ENCODE results near the gene CRYBG2. TPM values are rescaled to one million over a fixed set of nuclear protein-coding genes. Genes with fewer than 3 reads are reported as not detected.
A peak's percentile ranks its signal among the peaks of the same experiment; 100 is the strongest.
"Not testable (repeated sequence)": the region's sequence is repeated elsewhere in the genome, so short reads cannot be mapped to it uniquely, and the experiment has no call there.

Gene CRYBG2
- total RNA-seq, 1 donor from 2014 or later = not detected

GRCh38 chr1:26373281-26373680, 19.4 kb upstream of the CRYBG2 start:
- DNase-seq (ENCODE audit: low spot score) (no peak), ATAC-seq (no peak)
- intact Hi-C loops (cut with DNase I) = no loop called here

GRCh38 chr1:26372611-26373010, 18.7 kb upstream of the CRYBG2 start, which contains the start of gene ZNF683:
Gene ZNF683, minus strand, starts transcription at chr1:26372750. Its CDS starts 4,179 bp downstream, at chr1:26368571.
- ATAC-seq; DNase-seq (ENCODE audit: low spot score); intact Hi-C loops (cut with DNase I): not testable (repeated sequence)

- intact Hi-C loops (cut with DNase I) = no loop called here
- ATAC-seq (no peak), DNase-seq (ENCODE audit: low spot score) (no peak)
Observed at GRCh38 chr1:26372039-26372438, 18.1 kb upstream of the CRYBG2 start.

GRCh38 chr1:26370591-26371382, 16.9 kb upstream of the CRYBG2 start:
- intact Hi-C loops (cut with DNase I) = no loop called here
- ATAC-seq (no peak), DNase-seq (ENCODE audit: low spot score) (no peak)

GRCh38 chr1:26368486-26368885, 14.6 kb upstream of the CRYBG2 start:
- intact Hi-C loops (cut with DNase I) = no loop called here
- ATAC-seq (no peak), DNase-seq (ENCODE audit: low spot score) (no peak)

- ATAC-seq = no peak
- no peak for DNase-seq (ENCODE audit: low spot score)
- intact Hi-C loops (cut with DNase I) = no loop called here
Observed at GRCh38 chr1:26368006-26368405, 14.1 kb upstream of the CRYBG2 start.

GRCh38 chr1:26367441-26367840, 13.5 kb upstream of the CRYBG2 start:
- intact Hi-C loops (cut with DNase I) = no loop called here
- ATAC-seq = no peak
- DNase-seq (ENCODE audit: low spot score) = no peak

GRCh38 chr1:26364956-26365355, 11.0 kb upstream of the CRYBG2 start:
- intact Hi-C loops (cut with DNase I) = no loop called here
- DNase-seq (ENCODE audit: low spot score) (no peak), ATAC-seq (no peak)

- intact Hi-C loops (cut with DNase I) = no loop called here
- ATAC-seq = peak; percentile 73
- DNase-seq (ENCODE audit: low spot score) = peak; percentile 88
Observed at GRCh38 chr1:26363549-26364448, 9.9 kb upstream of the CRYBG2 start.

GRCh38 chr1:26362331-26362730, 8.4 kb upstream of the CRYBG2 start:
- intact Hi-C loops (cut with DNase I) = no loop called here
- ATAC-seq (no peak), DNase-seq (ENCODE audit: low spot score) (no peak)

GRCh38 chr1:26361605-26362122, 7.7 kb upstream of the CRYBG2 start:
- no peak for DNase-seq (ENCODE audit: low spot score)
- intact Hi-C loops (cut with DNase I) = no loop called here
- no peak for ATAC-seq

GRCh38 chr1:26360807-26361604, 7.1 kb upstream of the CRYBG2 start:
- intact Hi-C loops (cut with DNase I) = no loop called here
- DNase-seq (ENCODE audit: low spot score) (no peak), ATAC-seq (no peak)

GRCh38 chr1:26359981-26360806, 6.3 kb upstream of the CRYBG2 start:
- intact Hi-C loops (cut with DNase I) = no loop called here
- no peak for ATAC-seq

GRCh38 chr1:26358411-26359384, 4.8 kb upstream of the CRYBG2 start:
- intact Hi-C loops (cut with DNase I) = no loop called here
- DNase-seq (ENCODE audit: low spot score) (no peak), ATAC-seq (no peak)

More at GRCh38 chr1:26359981-26360806, 6.3 kb upstream of the CRYBG2 start:
- no peak for DNase-seq (ENCODE audit: low spot score)

GRCh38 chr1:26357121-26357602, 3.2 kb upstream of the CRYBG2 start:
- ATAC-seq = no peak
- intact Hi-C loops (cut with DNase I) = no loop called here
- DNase-seq (ENCODE audit: low spot score) = no peak

GRCh38 chr1:26356106-26356505, 2.2 kb upstream of the CRYBG2 start:
- no peak for DNase-seq (ENCODE audit: low spot score)
- intact Hi-C loops (cut with DNase I) = no loop called here
- no peak for ATAC-seq

- DNase-seq (ENCODE audit: low spot score) = no peak
- intact Hi-C loops (cut with DNase I) = no loop called here
- no peak for ATAC-seq
Observed at GRCh38 chr1:26354972-26355371, 1.0 kb upstream of the CRYBG2 start.
